ENCODE data around the gene VWA3B.
"Not testable (repeated sequence)": the region's sequence is repeated elsewhere in the genome, so short reads cannot be mapped to it uniquely, and the experiment has no call there.

The VWA3B gene

DNA sequence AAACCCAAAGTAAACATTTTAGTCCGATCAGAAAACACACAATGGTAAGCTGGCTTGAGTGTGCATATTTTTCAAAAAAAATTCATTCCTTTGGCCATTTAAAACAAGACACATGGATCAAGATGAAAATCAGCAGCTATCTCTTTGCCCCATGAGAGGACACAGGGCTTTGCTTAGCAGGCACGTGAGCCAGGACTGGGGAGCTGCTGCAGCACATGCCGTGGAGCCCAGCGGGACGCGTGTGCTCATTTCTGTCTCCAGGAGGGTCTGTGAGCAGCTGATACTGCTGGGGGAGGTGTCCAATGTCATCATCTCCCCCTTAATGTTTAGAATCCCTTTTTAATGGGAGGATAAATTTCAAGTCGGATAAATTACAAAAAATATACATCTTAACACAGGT is 209.5 kb downstream of the VWA3B start:
- no peak for DNase-seq

DNA sequence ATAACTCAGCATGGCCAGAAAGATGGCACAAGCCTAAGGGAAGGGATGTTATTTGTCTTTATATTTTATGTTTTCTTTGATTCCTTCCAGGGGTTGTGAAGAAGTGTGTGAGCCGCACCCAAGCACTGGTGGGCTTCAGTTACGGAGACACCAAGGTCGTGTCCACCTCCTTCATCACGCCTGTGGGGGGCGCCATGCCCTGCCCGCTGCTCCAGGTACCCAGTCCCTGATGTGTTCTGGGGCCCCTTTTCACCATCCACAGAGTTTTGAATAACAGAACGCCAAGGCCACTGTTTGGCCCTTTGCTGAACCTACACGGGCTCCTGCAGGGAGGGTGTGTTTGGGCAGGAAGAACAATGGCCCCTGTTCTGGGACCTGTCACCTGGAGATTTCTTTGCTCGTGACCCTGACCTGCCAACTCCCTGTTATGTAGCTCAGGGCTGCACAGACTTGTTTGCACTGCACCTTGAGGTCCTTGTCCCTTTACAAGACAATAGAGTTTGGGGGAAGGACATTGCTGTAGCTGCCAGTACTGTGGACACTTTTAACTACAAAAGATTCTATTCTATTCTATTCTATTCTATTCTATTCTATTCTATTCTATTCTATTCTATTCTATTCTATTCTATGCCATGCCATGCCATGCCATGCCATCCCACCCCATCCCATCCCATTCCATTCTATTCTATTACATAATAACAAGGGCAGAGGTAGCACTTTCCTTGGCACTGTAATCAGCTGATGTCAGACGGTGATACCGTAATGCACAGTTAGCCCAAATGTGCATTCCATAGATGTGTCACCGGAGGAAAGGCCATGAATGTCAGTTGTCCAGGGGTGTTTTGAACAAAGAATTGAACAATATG is 211.1 kb downstream of the VWA3B start:
- no peak for DNase-seq

DNA sequence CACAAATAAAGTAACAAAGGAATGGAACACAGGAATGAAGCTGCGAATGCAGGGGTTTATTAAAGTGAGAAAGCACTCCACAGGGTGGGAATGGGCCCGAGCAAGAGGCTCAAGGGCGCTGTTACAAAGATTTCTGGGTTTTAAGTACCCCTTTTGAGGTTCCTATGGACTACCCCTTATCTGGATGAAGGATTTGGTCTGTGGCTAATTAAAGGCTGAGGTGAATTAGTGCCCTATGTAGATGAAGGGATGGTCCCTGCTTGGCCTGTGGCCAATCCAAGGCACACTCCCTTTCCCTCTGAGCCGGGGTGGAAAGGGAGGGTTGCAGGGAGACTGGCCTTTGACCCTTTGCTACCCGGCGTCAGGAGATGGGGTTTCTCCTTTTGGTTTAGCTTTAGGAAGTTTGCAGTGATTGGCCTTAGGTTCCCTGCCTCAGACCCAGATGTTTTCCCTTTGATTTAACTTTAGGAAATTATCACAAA is 211.8 kb downstream of the VWA3B start:
- DNase-seq = no peak

DNA sequence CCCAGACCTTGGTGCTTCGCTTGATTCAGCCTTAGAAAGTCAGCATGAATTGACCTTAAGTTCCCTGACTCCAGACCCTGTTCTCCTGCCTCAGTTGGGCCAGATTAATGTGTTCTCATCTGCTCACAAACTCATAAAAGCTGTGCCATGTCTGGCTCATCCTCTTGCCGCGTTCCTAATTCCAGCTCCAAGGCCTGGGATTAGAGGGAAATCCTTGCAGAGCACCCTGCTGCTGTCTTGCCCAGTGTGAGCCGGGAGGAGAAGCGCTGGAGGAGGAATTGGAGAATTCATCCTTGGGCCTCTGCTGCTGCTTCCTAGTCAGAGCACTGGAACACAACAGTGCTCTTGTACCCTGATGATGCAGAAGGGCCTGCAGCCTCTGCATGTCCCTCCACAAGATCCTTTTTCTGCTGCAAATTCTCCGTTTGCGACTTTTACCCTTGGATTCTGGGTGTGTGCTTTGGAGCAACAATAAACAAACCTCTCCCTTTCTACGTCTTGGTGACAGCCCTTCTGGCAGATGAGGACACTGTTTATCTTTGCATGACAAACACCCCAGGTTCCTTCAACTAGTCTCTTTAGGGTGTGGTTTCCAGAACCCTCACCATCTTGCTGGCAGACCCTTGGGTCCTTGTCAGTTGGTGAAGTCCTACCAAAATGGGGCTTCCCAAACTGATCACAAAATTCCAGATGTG is 212.4 kb downstream of the VWA3B start:
- peak in 1 of 51 donors; percentile 2 for DNase-seq

DNA sequence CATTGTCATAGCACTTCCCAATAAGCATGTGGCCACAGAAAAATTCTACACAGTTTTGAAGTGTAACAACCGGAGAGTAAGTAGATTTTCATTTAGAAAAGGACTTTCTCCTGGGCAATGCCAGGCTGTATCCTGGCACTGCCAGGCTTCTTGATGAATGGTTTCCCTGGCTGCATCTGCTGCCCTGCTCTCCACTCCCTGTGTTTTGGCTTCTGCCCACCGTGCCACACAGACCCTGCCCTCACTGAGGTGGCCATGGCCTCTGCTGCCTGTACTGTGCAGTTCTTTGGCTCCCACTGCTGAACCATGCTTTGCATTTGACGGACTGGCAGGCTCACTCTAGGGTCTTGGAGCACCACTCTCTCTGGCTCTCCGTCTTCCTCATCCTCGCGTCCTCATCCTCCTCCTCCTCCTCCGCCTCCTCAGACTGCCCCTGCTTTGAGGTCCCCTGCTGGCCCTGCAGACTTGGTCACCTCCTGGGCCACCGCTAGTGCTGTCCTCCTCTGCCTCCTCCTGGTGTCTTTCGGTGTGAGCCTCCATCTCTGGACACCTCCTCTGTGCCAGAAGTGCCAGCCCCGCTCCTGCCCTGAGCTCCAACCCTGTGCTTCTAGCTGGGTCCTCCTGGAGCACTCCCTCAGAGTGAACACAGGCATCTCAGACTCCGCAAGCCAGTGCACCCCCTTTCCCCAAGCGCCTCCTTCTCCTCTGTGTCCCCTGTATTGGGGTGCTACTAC is 213.3 kb downstream of the VWA3B start:
- DNase-seq = peak in 10 of 51 donors; percentile 8 to 35 (median 24)

GRCh38 chr2:98301469-98301868 is 214.5 kb downstream of the VWA3B start:
- no peak for DNase-seq

GRCh38 chr2:98307131-98307696 is 220.2 kb downstream of the VWA3B start:
- DNase-seq = not testable (repeated sequence)

GRCh38 chr2:98308068-98308467 is 221.1 kb downstream of the VWA3B start:
- DNase-seq = no peak

DNA sequence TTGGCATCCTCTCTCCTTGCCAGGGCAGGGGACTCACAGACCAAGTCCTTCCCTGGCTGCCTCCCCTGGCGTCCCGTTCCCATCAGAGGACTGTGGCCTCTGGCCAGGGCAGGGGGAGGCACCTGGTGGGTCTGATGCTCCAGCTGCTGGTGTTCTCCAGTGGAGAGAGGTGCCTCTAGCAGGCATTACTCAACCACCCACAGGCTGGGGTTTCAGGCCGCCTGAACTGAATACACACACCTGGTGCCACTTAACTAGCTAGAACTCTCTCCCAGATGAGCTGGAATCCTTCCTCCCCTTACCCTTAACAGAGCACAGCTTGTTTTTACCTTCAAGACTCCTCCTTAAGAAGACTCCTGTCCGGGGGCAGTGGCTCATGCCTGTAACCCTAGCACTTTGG is 221.6 kb downstream of the VWA3B start:
- no peak for DNase-seq

DNA sequence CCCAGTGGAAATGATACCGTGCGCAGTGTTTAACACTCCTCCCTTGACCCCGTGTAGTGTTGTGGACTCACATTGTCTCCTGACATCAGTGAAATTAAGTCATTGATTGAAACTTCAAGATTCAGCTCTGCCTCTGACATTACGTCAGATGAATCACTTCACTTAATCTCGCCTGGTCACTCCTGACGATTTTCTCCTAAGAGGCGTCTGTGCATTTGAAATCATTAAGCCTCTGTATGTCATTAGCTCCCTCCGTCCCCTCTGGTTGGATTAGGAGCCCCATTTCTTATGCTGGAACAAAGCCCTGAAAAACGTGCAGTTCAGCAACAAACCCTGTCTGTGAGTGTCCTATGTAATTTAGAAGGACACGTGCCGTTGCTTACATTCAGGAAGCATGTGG is 222.6 kb downstream of the VWA3B start:
- no peak for DNase-seq

DNA sequence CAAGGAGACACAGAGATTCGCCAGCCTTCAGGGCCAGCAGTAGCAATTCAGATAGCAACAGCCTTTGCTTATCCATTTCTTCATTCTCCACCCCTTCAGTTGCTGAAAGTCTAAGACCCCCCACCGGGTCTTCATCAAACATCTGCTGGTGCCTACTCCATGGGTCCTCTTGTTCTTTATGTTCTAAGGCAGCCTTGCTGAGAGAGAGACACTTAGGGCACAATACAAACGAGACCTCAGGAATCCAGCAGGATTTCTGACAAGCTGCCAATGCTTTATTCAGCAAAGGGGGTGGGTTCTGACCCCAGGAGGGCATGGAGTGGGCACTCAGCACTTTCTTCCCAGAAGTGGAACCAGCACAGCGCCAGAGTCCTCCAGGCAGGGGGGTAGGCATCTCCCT is 223.0 kb downstream of the VWA3B start:
- DNase-seq = no peak

GRCh38 chr2:98311090-98311489 is 224.1 kb downstream of the VWA3B start:
- no peak for DNase-seq

DNA sequence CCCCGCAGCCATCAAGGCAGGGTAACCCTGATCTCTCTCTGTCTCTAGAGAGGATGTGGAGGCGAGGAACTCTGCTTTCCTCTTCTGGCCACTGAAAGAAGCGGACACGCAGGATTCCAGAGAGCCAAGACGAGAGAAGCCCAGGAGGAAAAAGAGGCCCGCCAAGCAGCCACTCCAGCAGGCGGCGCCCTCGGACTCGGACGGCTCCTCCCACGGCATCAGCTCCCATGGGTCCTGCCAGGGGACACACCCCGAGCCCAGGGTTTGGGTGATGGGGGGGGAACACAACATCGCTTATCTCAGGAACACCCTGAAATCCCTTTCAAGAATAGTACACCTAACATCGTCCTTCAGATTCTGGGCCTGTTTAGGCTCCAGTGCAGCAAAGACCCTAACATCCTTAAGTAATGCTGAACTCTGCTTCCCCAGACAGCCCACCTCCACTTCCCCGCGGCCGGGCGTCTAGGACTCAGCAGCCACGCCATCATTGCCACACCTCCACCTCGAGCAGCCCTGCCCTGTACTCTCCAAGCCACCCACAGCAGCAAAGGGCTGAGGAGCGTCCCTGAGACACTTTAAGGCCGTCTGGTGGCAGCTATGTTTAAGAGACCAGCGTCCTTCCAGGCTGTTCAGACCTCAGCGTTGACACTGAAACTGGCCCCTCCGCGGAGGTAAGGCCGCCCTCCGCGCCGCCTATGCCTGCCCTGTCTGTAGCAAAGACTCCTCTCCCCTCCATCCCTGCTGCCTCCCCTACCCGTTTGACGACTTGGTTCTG is 225.0 kb downstream of the VWA3B start:
- DNase-seq = no peak

- DNase-seq = no peak
These were observed 226.7 kb downstream of the VWA3B start for GRCh38 chr2:98313492-98314250.

DNA sequence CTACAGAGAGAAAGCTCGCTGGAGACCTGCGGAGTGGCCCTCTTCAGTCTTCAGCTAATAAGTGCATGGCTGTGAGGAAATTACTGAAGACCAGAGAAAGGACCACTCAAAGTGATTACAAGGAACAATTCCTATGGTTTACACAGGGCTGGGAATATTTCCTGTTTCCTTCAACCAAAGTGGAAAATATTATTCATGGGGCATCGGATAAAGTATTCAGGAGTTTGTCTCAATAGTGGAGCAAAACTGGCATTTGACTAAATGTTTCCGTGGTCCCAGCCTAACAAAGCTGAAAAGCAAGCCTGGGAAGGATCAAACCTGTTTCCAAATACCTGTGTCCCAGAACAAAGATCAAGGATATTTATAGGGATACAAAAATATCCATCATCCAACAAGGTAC is 227.3 kb downstream of the VWA3B start:
- no peak for DNase-seq

DNA sequence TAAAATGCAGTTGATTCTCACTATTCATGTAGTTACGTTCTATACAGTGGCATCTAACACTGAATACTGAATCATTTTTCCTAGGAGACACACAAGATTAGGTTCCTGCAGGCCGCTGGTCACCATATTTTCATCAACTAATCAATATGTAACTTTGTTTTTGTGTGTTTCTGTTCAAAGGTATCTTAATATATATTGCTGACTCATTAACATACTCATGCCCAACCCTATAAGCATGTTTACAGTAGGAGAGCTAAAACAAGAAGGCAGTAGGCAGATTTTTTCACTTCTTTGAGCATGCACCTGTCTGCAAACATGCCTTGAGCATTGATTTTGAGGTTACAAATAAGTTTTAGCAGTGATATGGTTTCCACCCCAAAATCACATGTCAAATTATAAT is 229.0 kb downstream of the VWA3B start:
- no peak for DNase-seq

DNA sequence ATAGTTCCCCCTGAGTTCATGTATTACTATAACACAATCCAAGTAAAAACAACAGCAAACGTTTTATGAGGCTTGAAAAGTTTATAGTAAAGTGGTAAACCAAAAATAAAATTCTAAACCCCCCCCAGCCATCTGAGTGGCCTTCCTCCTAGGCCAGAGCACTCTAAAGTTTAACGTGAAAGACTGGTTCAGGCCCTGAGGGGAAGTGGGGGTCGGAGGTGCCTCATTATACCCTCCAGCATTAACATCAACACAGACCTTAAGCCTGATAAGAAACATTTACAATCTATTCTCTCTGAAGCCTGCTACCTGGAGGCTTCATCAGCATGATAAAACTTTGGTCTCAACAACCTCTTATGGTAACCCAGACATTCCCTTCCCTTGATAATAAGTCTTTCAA is 230.2 kb downstream of the VWA3B start:
- no peak for DNase-seq

DNA sequence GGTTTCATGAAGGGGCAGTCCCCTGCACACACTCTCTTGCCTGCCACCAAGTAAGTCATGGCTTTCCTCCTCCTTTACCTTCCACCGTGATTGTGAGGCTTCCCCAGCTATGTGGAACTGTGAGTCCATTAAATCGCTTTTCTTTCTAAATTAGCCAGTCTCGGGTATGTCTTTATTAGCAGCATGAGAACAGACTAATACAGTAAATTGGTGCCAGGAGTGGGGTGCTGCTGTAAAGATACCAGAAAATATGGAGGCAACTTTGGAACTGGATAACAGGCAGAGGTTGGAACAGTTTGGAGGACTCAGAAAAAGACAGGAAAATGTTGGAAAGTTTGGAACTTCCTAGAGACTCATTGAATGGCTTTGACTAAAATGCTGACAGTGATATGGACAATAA is 233.2 kb downstream of the VWA3B start:
- not testable (repeated sequence) for DNase-seq

DNA sequence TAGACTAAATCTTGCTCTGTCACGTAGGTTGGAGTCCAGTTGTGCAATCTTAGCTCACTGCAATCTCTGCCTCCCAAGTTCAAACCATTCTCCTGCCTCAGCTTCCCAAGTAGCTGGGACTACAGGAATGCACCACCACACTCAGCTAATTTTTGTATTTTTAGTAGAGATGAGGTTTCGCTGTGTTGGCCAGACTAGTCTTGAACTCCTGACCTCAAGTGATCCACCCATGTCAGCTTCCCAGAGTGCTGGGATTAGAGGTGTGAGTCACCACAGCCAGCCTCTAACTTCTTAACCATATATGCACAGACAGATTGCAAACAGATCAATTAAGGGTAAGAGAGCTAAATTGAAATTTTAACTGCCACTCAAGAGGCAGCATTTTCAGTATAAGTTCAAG is 237.2 kb downstream of the VWA3B start:
- no peak for DNase-seq

GRCh38 chr2:98327776-98328175 is 240.8 kb downstream of the VWA3B start:
- no peak for DNase-seq

Measured in hypothalamus (tissue), 51 donors.